T1000 (cell line): ENCODE results near the gene CYSTM1.
"Not testable (repeated sequence)": the region's sequence is repeated elsewhere in the genome, so short reads cannot be mapped to it uniquely, and the experiment has no call there.

ENCODE experiments used
- DNase-seq: peaks from one replicate; lab custom pipeline; 2025; ENCODE audit warnings: mixed read lengths; lab: John Stamatoyannopoulos, UW

Gene CYSTM1

GRCh38 chr5:140178482-140179116 is 3.6 kb downstream of the CYSTM1 start:
- no peak for DNase-seq

GRCh38 chr5:140181002-140181483 is 6.1 kb downstream of the CYSTM1 start:
- DNase-seq, result no peak

- DNase-seq, result no peak
These were observed 6.5 kb downstream of the CYSTM1 start for GRCh38 chr5:140181525-140181924.

- no peak for DNase-seq
These were observed 7.2 kb downstream of the CYSTM1 start for GRCh38 chr5:140182075-140182711.

GRCh38 chr5:140182803-140183367 is 7.9 kb downstream of the CYSTM1 start:
- DNase-seq, result no peak

DNA sequence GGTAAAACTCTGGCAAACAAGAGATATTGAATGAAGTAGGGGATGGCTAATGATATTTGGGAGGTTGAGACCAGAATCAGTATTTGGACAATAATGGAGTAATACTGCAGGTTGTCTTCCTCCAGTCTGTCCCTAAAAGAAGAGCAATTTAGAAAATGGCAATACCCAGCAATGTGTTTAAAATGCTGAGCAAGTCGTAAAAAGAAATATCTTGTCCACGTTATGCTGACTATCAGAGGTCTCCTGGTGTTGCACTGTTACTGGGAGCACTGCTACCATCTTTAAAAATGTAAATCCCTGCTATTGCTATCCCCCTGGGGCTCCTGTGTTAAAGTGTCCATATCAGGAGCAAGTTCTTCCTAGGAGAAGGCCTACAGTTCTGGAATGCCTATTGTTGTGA is 10.4 kb downstream of the CYSTM1 start:
- no peak for DNase-seq

DNA sequence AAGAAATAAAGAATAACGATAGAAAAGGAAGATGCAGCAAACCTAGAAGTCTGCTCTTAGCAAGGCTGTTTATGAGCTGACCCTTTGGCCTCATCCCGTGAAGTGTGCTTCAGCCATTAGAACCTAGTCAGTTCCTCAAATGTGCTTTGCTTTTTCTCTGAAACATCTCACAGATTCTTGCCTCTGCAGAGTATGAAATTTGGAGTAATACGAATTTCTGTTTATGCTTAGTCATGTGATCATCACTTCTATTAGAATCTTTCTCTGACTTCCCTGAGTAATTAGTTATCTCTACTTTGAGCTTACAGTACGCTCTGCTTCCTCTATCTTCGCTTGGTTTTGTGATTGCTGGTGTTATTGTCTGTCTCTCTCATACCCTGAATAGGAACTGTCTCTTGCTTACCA is 11.3 kb downstream of the CYSTM1 start:
- DNase-seq, result no peak

GRCh38 chr5:140189253-140189652 is 14.3 kb downstream of the CYSTM1 start:
- DNase-seq, result no peak

- DNase-seq, result no peak
These were observed 15.2 kb downstream of the CYSTM1 start for GRCh38 chr5:140189977-140190871.

GRCh38 chr5:140190872-140191218 is 15.9 kb downstream of the CYSTM1 start:
- no peak for DNase-seq

GRCh38 chr5:140192715-140193430 is 17.9 kb downstream of the CYSTM1 start:
- no peak for DNase-seq

- no peak for DNase-seq
These were observed 19.7 kb downstream of the CYSTM1 start for GRCh38 chr5:140194662-140195061.

GRCh38 chr5:140196115-140196814 is 21.3 kb downstream of the CYSTM1 start:
- DNase-seq, result no peak

- DNase-seq, result no peak
These were observed 22.0 kb downstream of the CYSTM1 start for GRCh38 chr5:140197023-140197422.

DNA sequence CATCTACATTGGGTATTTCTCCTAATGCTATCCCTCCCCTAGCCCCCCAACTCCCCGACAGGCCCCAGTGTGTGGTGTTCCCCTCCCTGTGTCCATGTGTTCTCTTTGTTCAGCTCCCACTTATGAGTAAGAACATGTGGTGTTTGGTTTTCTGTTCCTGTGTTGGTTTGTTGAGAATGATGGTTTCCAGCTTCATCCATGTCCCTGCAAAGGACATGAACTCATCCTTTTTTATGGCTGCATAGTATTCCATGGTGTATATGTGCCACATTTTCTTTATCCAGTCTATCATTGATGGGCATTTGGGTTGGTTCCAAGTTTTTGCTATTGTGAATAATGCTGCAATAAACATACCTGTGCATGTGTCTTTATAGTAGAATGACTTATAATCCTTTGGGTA is 23.9 kb downstream of the CYSTM1 start:
- not testable (repeated sequence) for DNase-seq

DNA sequence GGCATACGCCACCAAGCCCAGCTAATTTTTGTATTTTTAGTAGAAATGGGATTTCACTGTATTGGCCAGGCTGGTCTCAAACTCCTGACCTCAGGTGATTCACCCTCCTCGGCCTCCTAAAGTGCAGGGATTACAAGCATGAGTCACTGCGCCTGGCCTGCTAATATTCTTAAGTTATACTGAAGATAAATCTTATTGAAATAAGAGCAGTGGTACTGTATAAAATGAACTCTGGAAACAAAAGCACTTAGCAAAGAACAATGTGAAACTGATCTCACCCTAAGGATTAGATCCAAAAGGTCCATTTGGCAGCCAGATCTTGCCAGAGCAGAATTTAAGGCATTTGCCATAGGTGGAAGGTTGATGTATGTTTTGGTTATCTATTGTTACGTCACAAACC is 27.1 kb downstream of the CYSTM1 start:
- DNase-seq, result no peak

- no peak for DNase-seq
These were observed 27.6 kb downstream of the CYSTM1 start for GRCh38 chr5:140202610-140203009.

- no peak for DNase-seq
These were observed 30.2 kb downstream of the CYSTM1 start for GRCh38 chr5:140205216-140205615.

DNA sequence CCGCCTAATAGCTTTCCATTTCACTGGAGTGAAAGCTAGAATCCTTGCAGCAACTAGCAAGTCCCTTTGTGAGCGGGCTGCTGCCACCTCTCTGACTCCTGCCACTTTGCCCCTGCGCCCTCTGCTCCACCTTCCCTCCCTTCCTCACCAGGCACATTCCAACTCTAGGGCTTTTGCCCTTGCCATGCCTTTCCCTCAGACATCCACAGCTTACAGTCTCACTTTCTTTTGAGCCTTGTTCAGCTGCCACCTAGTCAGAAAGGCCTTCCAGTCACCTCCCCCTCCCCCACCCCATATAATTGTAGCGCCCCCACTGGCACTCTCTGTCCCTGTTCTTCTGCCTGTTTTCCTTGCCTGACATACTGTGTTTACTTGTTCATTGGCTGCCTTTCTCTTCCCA is 31.0 kb downstream of the CYSTM1 start:
- no peak for DNase-seq

DNA sequence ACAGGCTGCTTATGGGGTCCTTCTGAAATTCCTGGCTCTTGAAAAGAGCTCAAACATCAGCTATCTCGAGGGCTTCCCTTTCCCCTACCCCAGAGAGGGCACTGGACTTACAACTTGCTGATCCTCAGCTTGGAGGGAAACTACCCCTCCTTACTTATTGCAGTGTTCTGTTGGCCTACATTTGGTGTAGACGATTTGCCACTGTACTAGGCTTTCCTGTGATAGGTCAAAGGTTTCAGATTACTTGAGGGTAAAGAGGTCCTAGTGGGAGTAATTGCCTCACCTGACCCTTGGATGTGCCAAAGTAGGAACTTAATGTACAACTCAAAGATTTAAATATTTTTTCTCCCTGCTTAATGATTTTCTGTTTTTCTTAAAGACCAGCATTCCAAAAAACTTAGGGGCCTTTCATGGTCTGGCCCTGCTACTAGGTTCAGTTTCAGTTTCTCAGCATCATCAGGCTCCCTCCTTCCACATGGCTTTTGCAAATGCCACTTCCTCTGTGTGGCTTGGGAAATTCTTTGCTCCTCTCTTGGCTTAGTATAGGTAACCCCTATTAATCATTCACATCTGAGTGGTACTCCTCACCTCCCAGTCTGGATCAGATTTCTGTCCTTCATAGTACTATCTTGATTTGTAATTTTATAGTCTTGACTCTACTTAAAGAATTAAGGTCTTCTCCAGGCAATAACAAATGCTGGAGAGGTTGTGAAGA is 32.4 kb downstream of the CYSTM1 start:
- no peak for DNase-seq

DNA sequence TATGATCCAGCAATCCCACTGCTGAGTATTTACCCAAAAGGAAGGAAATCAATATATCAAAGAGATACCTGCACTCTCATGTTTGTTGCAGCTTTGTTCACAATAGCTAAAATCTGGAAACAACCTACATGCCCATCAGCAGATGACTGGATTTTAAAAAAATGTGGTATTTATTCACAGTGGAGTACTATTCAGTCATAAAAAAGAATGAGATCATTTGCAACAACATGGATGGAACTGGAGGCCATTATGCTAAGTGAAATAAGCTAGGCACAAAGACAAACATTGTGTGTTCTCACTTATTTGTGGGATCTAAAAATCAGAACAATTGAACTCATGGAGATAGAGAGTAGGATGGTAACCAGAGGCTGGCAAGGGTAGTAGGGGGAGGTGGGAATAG is 33.1 kb downstream of the CYSTM1 start:
- no peak for DNase-seq
